NB4 (cell line): Measurements from ENCODE around the gene RANBP17.

Experiments
- DNase-seq: peaks from one replicate; pipeline ENCODE4 v3.0.0; 2010; ENCODE audit warnings: low read depth
- H3K4me3 ChIP-seq: one replicate; pipeline ENCODE4 v1.5.1; 2011; ENCODE audit warnings: mild to moderate bottlenecking, low read depth, low read length, moderate library complexity
- MYC ChIP-seq: IDR thresholded peaks from 2 replicates; pipeline ENCODE4 v1.6.1; 2011; ENCODE audit warnings: low read depth, low read length
- POLR2A ChIP-seq: IDR thresholded peaks from 2 replicates; pipeline ENCODE4 v1.6.1; 2011; ENCODE audit warnings: mild to moderate bottlenecking; ENCODE audit not compliant: insufficient read length; ENCODE audit errors: extremely low read depth
- TF ChIP-seq, protein P1 (sequence below): IDR thresholded peaks from 2 replicates; pipeline ENCODE4 v1.6.1; 2011; ENCODE audit warnings: low read depth, low read length
- TF ChIP-seq, protein P2 (sequence below): IDR thresholded peaks from one replicate; pipeline ENCODE4 v1.5.1; 2012; ENCODE audit warnings: low read depth, low read length

RANBP17 gene

DNA sequence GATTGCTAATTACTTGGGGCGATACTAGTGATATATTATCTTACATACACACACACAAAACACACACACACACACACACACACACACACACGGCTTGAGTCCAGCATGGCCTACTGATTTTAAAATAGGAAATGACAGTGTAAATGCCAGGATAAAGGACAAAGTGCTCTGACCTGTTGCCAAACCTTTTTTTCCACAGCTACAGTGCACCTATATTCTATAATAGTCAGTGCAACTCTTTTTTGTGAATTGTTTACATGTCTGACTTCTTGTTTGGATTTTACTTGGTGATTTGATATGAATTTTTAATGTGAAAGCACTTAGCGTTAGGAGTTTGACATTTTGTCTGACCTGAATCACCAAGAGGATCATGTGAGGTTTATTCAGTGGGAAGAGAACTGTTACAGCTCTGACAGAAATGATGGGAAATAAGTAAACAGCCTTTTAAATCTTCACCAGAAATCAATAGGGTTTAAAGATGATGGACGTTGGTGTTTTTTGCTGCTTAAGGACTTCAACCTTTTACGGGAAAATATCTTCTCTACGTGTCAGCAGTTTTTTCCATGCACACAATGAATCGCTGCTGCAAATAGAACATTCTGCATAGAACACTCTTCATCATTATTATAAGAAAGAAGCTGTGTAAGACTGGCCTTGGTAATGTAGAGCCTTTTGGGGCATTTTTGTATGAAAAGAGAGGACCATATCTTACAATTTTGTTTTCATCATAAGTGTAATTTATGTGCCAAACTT lies 218.5 kb downstream of the RANBP17 start:
- DNase-seq: no peak
- no peak overlapping the region for H3K4me3 ChIP-seq
- TF ChIP-seq, protein P1, sequence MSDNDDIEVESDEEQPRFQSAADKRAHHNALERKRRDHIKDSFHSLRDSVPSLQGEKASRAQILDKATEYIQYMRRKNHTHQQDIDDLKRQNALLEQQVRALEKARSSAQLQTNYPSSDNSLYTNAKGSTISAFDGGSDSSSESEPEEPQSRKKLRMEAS: no peak
- no peak for TF ChIP-seq POLR2A
- TF ChIP-seq, protein P2, sequence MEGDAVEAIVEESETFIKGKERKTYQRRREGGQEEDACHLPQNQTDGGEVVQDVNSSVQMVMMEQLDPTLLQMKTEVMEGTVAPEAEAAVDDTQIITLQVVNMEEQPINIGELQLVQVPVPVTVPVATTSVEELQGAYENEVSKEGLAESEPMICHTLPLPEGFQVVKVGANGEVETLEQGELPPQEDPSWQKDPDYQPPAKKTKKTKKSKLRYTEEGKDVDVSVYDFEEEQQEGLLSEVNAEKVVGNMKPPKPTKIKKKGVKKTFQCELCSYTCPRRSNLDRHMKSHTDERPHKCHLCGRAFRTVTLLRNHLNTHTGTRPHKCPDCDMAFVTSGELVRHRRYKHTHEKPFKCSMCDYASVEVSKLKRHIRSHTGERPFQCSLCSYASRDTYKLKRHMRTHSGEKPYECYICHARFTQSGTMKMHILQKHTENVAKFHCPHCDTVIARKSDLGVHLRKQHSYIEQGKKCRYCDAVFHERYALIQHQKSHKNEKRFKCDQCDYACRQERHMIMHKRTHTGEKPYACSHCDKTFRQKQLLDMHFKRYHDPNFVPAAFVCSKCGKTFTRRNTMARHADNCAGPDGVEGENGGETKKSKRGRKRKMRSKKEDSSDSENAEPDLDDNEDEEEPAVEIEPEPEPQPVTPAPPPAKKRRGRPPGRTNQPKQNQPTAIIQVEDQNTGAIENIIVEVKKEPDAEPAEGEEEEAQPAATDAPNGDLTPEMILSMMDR: no peak
- no peak for TF ChIP-seq MYC

DNA sequence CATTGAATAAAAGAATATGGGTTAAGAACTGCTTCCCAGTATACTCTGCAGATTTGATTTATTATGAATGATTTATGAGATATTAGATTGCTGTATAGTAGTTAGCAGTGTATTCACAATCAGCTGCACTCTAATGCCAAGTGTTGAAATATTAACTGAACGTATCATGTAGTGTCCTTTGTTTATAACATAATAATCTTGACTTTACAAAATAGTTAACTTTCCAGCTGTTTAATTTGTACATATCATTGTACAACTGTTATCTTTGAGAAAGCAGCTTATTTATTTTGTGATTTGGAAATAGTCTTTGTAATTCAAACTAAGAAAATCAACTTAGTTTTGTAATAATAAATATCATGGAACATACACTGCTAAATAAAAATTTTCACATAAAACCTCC lies 219.5 kb downstream of the RANBP17 start:
- no peak for DNase-seq
- TF ChIP-seq MYC (no peak), POLR2A (no peak)
- TF ChIP-seq, protein P1: no peak
- no peak overlapping the region for H3K4me3 ChIP-seq

DNA sequence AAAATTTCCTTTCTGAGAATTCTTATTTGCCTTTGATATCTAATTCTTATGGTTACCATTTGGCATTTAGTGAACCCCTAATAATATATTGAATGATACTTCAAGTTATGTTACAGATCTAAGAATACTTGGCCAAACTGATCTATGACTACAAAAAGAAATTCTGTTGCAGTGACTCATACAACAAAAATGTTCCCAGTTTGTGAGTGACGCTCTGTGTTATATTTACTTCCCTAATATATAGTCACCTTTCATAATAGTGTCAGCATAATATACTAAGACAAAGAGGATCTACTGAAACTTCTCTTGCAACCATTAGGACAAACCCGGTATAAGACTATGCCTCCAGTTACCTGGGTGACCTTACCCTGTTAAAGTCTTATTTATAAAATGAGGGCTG lies 230.4 kb downstream of the RANBP17 start:
- TF ChIP-seq, protein P1: no peak
- TF ChIP-seq, protein P2: no peak
- TF ChIP-seq MYC (no peak), POLR2A (no peak)
- no peak overlapping the region for H3K4me3 ChIP-seq
- no peak for DNase-seq

DNA sequence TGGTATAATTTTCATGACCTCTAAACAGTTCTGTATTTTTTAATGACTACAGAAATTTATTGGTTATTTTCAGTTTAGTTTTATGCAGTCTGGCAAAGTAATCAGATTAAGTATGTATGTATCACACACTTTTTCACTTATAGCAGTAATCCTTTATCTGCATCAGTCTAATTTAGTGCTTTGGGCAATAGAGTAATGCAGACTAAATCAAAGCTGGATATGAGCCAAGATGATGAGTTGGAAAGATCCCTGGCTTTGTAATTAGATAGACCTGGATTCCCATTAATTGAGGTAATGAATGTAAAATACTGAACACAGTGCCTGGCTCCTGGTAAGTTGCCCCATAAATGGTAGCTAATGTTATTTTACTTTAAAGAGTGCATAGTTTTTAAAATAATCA lies 231.8 kb downstream of the RANBP17 start:
- DNase-seq: no peak
- TF ChIP-seq, protein P2: no peak
- TF ChIP-seq, protein P1: no peak
- TF ChIP-seq POLR2A: no peak
- no peak overlapping the region for H3K4me3 ChIP-seq

DNA sequence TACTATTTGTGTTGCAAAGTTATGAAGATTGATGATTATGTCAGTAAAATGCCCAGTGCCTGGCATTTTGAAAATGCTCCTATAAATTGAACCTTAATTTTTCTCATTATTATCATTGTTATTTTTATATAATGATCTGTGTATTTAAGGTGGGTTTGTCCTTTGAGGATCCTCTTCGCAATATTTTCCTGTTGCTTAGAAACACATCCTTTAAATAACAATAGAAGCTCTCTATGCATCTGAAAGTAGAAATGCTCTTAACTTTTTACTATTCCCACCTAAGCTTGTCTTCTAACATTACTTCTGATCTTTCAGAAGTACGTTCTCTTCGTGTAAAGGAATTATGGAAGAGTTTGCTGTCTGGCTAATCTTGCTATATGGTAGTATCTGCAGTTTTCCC lies 232.5 kb downstream of the RANBP17 start:
- H3K4me3 ChIP-seq: no peak overlapping the region
- TF ChIP-seq POLR2A (no peak), MYC (no peak)
- TF ChIP-seq, protein P2: no peak
- no peak for DNase-seq

DNA sequence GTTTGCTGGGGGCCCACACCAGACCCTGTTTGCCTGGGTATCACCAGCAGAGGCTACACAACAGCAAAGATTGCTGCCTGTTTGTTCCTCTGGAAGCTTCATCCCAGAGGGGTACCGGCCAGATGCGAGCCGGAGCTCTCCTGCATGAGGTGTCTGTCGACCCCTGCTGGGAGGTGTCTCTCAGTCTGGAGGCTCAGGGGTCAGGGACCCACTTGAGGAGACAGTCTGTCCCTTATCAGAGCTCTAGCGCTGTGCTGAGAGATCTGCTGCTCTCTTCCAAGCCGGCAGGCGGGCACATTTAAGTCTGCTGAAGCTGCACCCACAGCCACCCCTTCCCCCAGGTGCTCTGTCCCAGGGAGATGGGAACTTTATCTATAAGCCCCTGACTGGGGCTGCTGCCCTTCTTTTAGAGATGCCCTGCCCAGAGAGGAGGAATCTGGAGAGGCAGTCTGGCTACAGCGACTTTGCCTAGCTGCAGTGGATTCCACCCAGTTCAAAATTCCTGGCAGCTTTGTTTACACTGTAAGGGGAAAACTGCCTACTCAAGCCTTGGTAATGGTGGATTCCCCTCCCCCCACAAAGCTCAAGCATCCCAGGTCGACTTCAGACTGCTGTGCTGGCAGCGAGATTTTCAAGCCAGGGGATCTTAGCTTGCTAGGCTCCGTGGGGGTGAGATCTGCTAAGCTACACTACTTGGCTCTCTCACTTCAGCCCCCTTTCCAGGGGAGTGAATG lies 241.2 kb downstream of the RANBP17 start:
- TF ChIP-seq MYC (no peak), POLR2A (no peak)
- TF ChIP-seq, protein P2: no peak
- TF ChIP-seq, protein P1: no peak

More for the DNA sequence above, 241.2 kb downstream of the RANBP17 start:
- no peak overlapping the region for H3K4me3 ChIP-seq
- no peak for DNase-seq
